SK-N-SH (cell line): ENCODE measurements around the gene GHRL. TPM values are rescaled to one million over a fixed set of nuclear protein-coding genes. Genes with fewer than 3 reads are reported as not detected.

Experiments
- CTCF ChIA-PET: fragments of 300-600, 350-600 bp; formaldehyde crosslinking; extraction: SDS; loops from one replicate; lab custom pipeline; 2021; lab: Yijun Ruan, JAX
- POLR2A ChIA-PET: fragments of 350-600 bp; sonication (Branson Sonifier 250); formaldehyde crosslinking; extraction: SDS; loops from one replicate; lab custom pipeline; 2020; ENCODE audit warnings: antibody characterized with exemption, inconsistent platforms; lab: Yijun Ruan, JAX
- DNase-seq: peaks from one replicate; pipeline ENCODE4 v3.0.0; 2012
- H2AFZ ChIP-seq: fragments of 200-600 bp; sonication (generic); 2 replicates; pipeline ENCODE4 v1.8.1; 2016; ENCODE audit warnings: antibody characterized with exemption, mild to moderate bottlenecking, low read depth
- H3F3A ChIP-seq: fragments of 200-600 bp; sonication (generic); replicated peaks from 2 replicates; pipeline ENCODE3; 2016; ENCODE audit warnings: antibody characterized with exemption, mild to moderate bottlenecking; ENCODE audit not compliant: insufficient read depth
- H3K27ac ChIP-seq, 2 experiments: fragments of 200-500 bp in 1 of 2; fragments of 200-600 bp in 1 of 2; sonication (Bioruptor generic) in 1 of 2; sonication (generic), shearing (Covaris generic) in 1 of 2; 2 replicates each; pipeline versions ENCODE4 v1.5.1 to v1.6.1; 2014 to 2016; ENCODE audit warnings: low read depth in 2 of 2, inconsistent platforms in 1 of 2, low read length in 1 of 2, mild to moderate bottlenecking in 1 of 2, mixed read lengths in 1 of 2
- H3K27me3 ChIP-seq: fragments of 200-600 bp; sonication (generic), shearing (Covaris generic); 2 replicates; pipeline ENCODE4 v1.6.1; 2016; ENCODE audit warnings: mixed run types; ENCODE audit not compliant: insufficient read depth
- H3K36me3 ChIP-seq, 2 experiments: fragments of 200-500 bp in 1 of 2; fragments of 200-600 bp in 1 of 2; sonication (Bioruptor generic) in 1 of 2; sonication (generic) in 1 of 2; replicated peaks in 1 of 2; 2 replicates each; pipeline versions ENCODE3 to v1.5.1; 2014 to 2016; ENCODE audit warnings: low read length in 1 of 2, mild to moderate bottlenecking in 1 of 2; ENCODE audit not compliant: insufficient read depth in 2 of 2, control insufficient read depth in 1 of 2
- H3K4me1 ChIP-seq, 2 experiments: fragments of 200-500 bp in 1 of 2; fragments of 200-600 bp in 1 of 2; sonication (Bioruptor generic) in 1 of 2; sonication (generic), shearing (Covaris generic) in 1 of 2; 2 replicates each; pipeline versions ENCODE4 v1.5.1 to v1.6.1; 2014 to 2016; ENCODE audit warnings: low read depth in 1 of 2, low read length in 1 of 2, mixed run types in 1 of 2; ENCODE audit not compliant: insufficient read depth in 2 of 2, control insufficient read depth in 1 of 2
- H3K4me2 ChIP-seq: fragments of 200-600 bp; sonication (generic), shearing (Covaris generic); 2 replicates; pipeline ENCODE4 v1.6.1; 2017; ENCODE audit warnings: mixed run types
- H3K4me3 ChIP-seq, 2 experiments: fragments of 200-500 bp in 1 of 2; fragments of 200-600 bp in 1 of 2; sonication (Bioruptor generic) in 1 of 2; sonication (generic), shearing (Covaris generic) in 1 of 2; 2 replicates each; pipeline versions ENCODE4 v1.5.1 to v1.8.1; 2014 to 2016; ENCODE audit warnings: low read depth in 2 of 2, inconsistent platforms in 1 of 2, low read length in 1 of 2, mild to moderate bottlenecking in 1 of 2, mixed read lengths in 1 of 2, moderate library complexity in 1 of 2
- H3K79me2 ChIP-seq: fragments of 200-600 bp; sonication (generic); 2 replicates; pipeline ENCODE4 v1.8.1; 2017; ENCODE audit warnings: mild to moderate bottlenecking; ENCODE audit not compliant: insufficient read depth
- H3K9ac ChIP-seq: fragments of 200-600 bp; sonication (generic); 2 replicates; pipeline ENCODE4 v1.6.1; 2017; ENCODE audit warnings: mixed run types
- H3K9me2 ChIP-seq: fragments of 200-600 bp; sonication (generic); 2 replicates; pipeline ENCODE4 v1.6.1; 2017; ENCODE audit warnings: mixed run types
- H3K9me3 ChIP-seq: fragments of 200-600 bp; sonication (generic); 2 replicates; pipeline ENCODE4 v1.6.1; 2017; ENCODE audit warnings: mixed run types, mild to moderate bottlenecking, moderate library complexity
- H4K20me1 ChIP-seq: fragments of 200-600 bp; sonication (generic); 2 replicates; pipeline ENCODE4 v1.6.1; 2017; ENCODE audit warnings: mild to moderate bottlenecking, mixed run types; ENCODE audit not compliant: insufficient read depth
- EP300 ChIP-seq, 2 experiments: IDR thresholded peaks; 2 replicates each; pipeline versions ENCODE4 v1.4.0 to v1.6.1; 2012; ENCODE audit warnings: borderline replicate concordance in 1 of 2, low read depth in 1 of 2, low read length in 1 of 2
- FOSL2 ChIP-seq: IDR thresholded peaks from 2 replicates; pipeline ENCODE4 v1.4.0; 2012; ENCODE audit warnings: low read depth, mild to moderate bottlenecking, moderate library complexity, borderline replicate concordance
- FOXJ3 ChIP-seq: sonication (generic); formaldehyde crosslinking; IDR thresholded peaks from 2 replicates; pipeline ENCODE4 v1.5.1; 2020; ENCODE audit warnings: mild to moderate bottlenecking, missing genetic modification reagents
- FOXM1 ChIP-seq: IDR thresholded peaks from 2 replicates; pipeline ENCODE4 v1.4.0; 2012; ENCODE audit warnings: low read depth, mild to moderate bottlenecking
- GABPA ChIP-seq: IDR thresholded peaks from 2 replicates; pipeline ENCODE4 v1.4.0; 2012; ENCODE audit warnings: low read depth, mild to moderate bottlenecking
- JUND ChIP-seq: IDR thresholded peaks from 2 replicates; pipeline ENCODE4 v1.4.0; 2012
- MEF2A ChIP-seq: IDR thresholded peaks from 2 replicates; pipeline ENCODE4 v1.4.0; 2012; ENCODE audit warnings: low read depth, borderline replicate concordance
- MXI1 ChIP-seq: IDR thresholded peaks from 2 replicates; pipeline ENCODE4 v1.6.1; 2012; ENCODE audit warnings: mild to moderate bottlenecking, low read depth, low read length, improper control_type of control experiment
- NFIC ChIP-seq: IDR thresholded peaks from 2 replicates; pipeline ENCODE4 v1.4.0; 2012; ENCODE audit warnings: borderline replicate concordance
- NRF1 ChIP-seq: IDR thresholded peaks from 2 replicates; pipeline ENCODE4 v1.6.1; 2012; ENCODE audit warnings: low read depth, mild to moderate bottlenecking, low read length
- POLR2AphosphoS5 ChIP-seq: IDR thresholded peaks from 2 replicates; pipeline ENCODE4 v1.6.1; 2012; ENCODE audit warnings: low read depth, low read length
- RAD21 ChIP-seq: IDR thresholded peaks from 2 replicates; pipeline ENCODE4 v1.6.1; 2012; ENCODE audit warnings: mild to moderate bottlenecking, low read length
- RXRA ChIP-seq: IDR thresholded peaks from 2 replicates; pipeline ENCODE4 v1.4.0; 2012; ENCODE audit warnings: low read depth, mild to moderate bottlenecking, borderline replicate concordance
- SIN3A ChIP-seq: IDR thresholded peaks from 2 replicates; pipeline ENCODE4 v1.6.1; 2012; ENCODE audit warnings: low read depth, mild to moderate bottlenecking, low read length, moderate library complexity, borderline replicate concordance
- SMC3 ChIP-seq: IDR thresholded peaks from 2 replicates; pipeline ENCODE4 v1.6.1; 2012; ENCODE audit warnings: low read depth, low read length, improper control_type of control experiment
- TAF1 ChIP-seq: IDR thresholded peaks from 2 replicates; pipeline ENCODE4 v1.6.1; 2012; ENCODE audit warnings: low read depth, mild to moderate bottlenecking, low read length, moderate library complexity, borderline replicate concordance
- YY1 ChIP-seq: IDR thresholded peaks from 2 replicates; pipeline ENCODE4 v1.4.0; 2012; ENCODE audit warnings: low read depth, mild to moderate bottlenecking
- WGBS: methylation state at CpG from one replicate; pipeline ENCODE4 v1.1.6; 2017; ENCODE audit warnings: low lambda C conversion rate; 5-methylcytosine and 5-hydroxymethylcytosine counted together
- polyA plus RNA-seq, 3 experiments: library from polyadenylated mRNA; depleted of rRNA; stranded (reverse); fragments of >200 nt; gene quantifications; 2 replicates each; pipeline ENCODE4 v1.2.3, GENCODE V29; 2012
- TF ChIP-seq, protein P1 (sequence below): fragments of 150-350 bp; IDR thresholded peaks from 2 replicates; pipeline ENCODE4 v1.6.1; 2016; ENCODE audit warnings: mild to moderate bottlenecking, low read depth, low read length
- TF ChIP-seq, protein P2 (sequence below): IDR thresholded peaks from 2 replicates; pipeline ENCODE4; 2012
- TF ChIP-seq, protein P3 (sequence below): fragments of 200-600 bp; sonication (generic); IDR thresholded peaks from 2 replicates; pipeline ENCODE4 v1.6.1; 2017; ENCODE audit warnings: antibody characterized with exemption, mild to moderate bottlenecking, moderate library complexity
- TF ChIP-seq, protein P4 (sequence below): IDR thresholded peaks from 2 replicates; pipeline ENCODE4 v1.4.0; 2012; ENCODE audit warnings: low read depth, borderline replicate concordance
- TF ChIP-seq, protein P5 (sequence below): fragments of 150-350 bp; IDR thresholded peaks from 2 replicates; pipeline ENCODE4 v1.6.1; 2017; ENCODE audit warnings: antibody characterized with exemption, low read length, low read depth, borderline replicate concordance
- TF ChIP-seq, protein P6 (sequence below): IDR thresholded peaks from 2 replicates; pipeline ENCODE4 v1.4.0; 2012; ENCODE audit warnings: low read depth

Gene GHRL
- polyA plus RNA-seq, 1 of the 3 experiments (the other 2 are of a cell fraction): not detected

DNA sequence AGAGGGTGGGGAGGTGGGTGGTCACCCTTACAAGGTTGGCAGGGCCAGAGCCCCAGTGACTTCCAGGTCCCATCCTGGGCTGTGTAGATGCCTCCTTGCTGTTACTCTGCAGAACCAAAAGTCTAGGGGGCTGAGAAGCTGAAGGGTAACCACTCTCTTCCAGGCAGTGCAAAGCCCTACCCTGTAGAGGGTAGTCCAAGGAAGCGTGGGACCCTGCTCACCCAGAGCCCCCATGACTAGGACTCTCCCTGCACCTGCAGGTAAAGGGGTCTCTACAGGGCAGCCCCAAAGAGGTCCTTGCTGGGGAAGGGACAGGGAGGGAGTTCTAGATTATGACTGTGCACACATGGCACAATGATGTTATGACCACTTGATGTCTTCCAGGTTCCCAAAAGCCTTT, 14.2 kb downstream of the GHRL start:
- Histone ChIP-seq H3K9ac (no peak overlapping the region), H3K27ac (no peak overlapping the region), H3K4me3 (no peak overlapping the region), H3K9me3 (no peaks in the 10 kb centered on the region), H3F3A (peaks cover 4% of the 10 kb centered on the region), H3K4me1 (peaks cover 1 to 10% of the 10 kb centered on the region in 2 experiments; a peak in 2 of 4 replicates), H2AFZ (no peak overlapping the region), H3K27me3 (no peaks in the 10 kb centered on the region), H3K4me2 (no peak overlapping the region), H4K20me1 (peaks cover 17% of the 10 kb centered on the region; the same call in 1 of the 2 replicates), H3K9me2 (no peaks in the 10 kb centered on the region), H3K36me3 (peaks cover 26 to 44% of the 10 kb centered on the region in 2 experiments), H3K79me2 (peaks cover 42% of the 10 kb centered on the region)
- WGBS: 100% methylated on average over 1 of the region's 1 CpG
- DNase-seq: no peak
- ChIA-PET POLR2A (no interaction called here), CTCF (no interaction called here)
- TF ChIP-seq MXI1 (no peak), NRF1 (no peak), FOXM1 (no peak), RXRA (no peak), YY1 (no peak), FOSL2 (no peak), FOXJ3 (CRISPR knock-in tag) (no peak), SIN3A (no peak), RAD21 (no peak), MEF2A (no peak), GABPA (no peak), NFIC (no peak), JUND (no peak), EP300 (IDR thresholded peaks at IDR 0.05; ENCODE audit: borderline replicate concordance in 1 of 2, low read depth in 1 of 2, low read length in 1 of 2) (no peak), POLR2AphosphoS5 (no peak)
- TF ChIP-seq, protein P1, sequence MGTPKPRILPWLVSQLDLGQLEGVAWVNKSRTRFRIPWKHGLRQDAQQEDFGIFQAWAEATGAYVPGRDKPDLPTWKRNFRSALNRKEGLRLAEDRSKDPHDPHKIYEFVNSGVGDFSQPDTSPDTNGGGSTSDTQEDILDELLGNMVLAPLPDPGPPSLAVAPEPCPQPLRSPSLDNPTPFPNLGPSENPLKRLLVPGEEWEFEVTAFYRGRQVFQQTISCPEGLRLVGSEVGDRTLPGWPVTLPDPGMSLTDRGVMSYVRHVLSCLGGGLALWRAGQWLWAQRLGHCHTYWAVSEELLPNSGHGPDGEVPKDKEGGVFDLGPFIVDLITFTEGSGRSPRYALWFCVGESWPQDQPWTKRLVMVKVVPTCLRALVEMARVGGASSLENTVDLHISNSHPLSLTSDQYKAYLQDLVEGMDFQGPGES: no peak
- TF ChIP-seq, protein P2, sequence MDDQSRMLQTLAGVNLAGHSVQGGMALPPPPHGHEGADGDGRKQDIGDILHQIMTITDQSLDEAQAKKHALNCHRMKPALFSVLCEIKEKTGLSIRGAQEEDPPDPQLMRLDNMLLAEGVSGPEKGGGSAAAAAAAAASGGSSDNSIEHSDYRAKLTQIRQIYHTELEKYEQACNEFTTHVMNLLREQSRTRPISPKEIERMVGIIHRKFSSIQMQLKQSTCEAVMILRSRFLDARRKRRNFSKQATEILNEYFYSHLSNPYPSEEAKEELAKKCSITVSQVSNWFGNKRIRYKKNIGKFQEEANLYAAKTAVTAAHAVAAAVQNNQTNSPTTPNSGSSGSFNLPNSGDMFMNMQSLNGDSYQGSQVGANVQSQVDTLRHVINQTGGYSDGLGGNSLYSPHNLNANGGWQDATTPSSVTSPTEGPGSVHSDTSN: no peak

DNA sequence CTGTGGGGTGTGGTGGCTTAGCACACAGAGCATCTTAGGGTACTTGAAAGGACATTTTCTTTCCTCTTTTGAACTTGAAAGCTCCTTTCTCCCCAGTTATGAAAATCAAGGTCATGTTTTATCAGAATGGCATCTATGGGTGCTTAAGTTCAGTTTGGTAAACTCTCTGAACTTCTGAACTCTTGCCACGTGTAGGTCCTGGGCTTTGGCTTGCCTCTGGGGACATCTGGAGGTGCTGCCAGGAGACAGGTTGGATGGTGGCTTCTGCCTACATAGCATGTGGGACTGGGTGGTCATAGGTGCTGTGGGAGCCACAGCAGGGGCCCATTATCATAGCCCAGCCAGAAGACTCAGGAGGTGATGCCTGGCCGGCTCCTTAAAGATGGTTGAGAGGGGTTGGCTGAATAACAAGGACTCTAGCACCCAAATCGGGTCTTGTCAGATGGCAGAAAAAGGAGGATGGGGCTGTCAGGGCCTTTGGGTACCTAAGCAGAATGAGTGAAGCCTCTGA, 15.6 kb downstream of the GHRL start:
- H3K4me2 ChIP-seq: no peak overlapping the region
- H3K4me1 ChIP-seq: peaks cover 4 to 6% of the 10 kb centered on the region in 2 experiments; a peak in 2 of 4 replicates
- H4K20me1 ChIP-seq: peaks cover 23% of the 10 kb centered on the region
- no peaks in the 10 kb centered on the region for H3K9me2 ChIP-seq
- peaks cover 4% of the 10 kb centered on the region for H3F3A ChIP-seq
- H3K27me3 ChIP-seq: no peaks in the 10 kb centered on the region
- H3K9ac ChIP-seq: no peak overlapping the region
- no peak overlapping the region for H2AFZ ChIP-seq
- H3K9me3 ChIP-seq: no peaks in the 10 kb centered on the region
- peaks cover 55% of the 10 kb centered on the region for H3K79me2 ChIP-seq
- peaks cover 23 to 41% of the 10 kb centered on the region in 2 experiments for H3K36me3 ChIP-seq
- no peak overlapping the region for H3K4me3 ChIP-seq
- ChIA-PET POLR2A (no interaction called here), CTCF (interaction anchor here (3.0 kb wide), 1 partner anchor 14 kb away, joined by 14 read pairs; no protein-coding TSS in a partner anchor)
- WGBS: 87% methylated on average over 3 of the region's 3 CpGs
- DNase-seq: no peak
- H3K27ac ChIP-seq: no peak overlapping the region
- TF ChIP-seq MEF2A (no peak), SMC3 (no peak), GABPA (no peak), TAF1 (no peak), RXRA (no peak)
- TF ChIP-seq, protein P3, sequence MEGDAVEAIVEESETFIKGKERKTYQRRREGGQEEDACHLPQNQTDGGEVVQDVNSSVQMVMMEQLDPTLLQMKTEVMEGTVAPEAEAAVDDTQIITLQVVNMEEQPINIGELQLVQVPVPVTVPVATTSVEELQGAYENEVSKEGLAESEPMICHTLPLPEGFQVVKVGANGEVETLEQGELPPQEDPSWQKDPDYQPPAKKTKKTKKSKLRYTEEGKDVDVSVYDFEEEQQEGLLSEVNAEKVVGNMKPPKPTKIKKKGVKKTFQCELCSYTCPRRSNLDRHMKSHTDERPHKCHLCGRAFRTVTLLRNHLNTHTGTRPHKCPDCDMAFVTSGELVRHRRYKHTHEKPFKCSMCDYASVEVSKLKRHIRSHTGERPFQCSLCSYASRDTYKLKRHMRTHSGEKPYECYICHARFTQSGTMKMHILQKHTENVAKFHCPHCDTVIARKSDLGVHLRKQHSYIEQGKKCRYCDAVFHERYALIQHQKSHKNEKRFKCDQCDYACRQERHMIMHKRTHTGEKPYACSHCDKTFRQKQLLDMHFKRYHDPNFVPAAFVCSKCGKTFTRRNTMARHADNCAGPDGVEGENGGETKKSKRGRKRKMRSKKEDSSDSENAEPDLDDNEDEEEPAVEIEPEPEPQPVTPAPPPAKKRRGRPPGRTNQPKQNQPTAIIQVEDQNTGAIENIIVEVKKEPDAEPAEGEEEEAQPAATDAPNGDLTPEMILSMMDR: no peak
- TF ChIP-seq, protein P4, sequence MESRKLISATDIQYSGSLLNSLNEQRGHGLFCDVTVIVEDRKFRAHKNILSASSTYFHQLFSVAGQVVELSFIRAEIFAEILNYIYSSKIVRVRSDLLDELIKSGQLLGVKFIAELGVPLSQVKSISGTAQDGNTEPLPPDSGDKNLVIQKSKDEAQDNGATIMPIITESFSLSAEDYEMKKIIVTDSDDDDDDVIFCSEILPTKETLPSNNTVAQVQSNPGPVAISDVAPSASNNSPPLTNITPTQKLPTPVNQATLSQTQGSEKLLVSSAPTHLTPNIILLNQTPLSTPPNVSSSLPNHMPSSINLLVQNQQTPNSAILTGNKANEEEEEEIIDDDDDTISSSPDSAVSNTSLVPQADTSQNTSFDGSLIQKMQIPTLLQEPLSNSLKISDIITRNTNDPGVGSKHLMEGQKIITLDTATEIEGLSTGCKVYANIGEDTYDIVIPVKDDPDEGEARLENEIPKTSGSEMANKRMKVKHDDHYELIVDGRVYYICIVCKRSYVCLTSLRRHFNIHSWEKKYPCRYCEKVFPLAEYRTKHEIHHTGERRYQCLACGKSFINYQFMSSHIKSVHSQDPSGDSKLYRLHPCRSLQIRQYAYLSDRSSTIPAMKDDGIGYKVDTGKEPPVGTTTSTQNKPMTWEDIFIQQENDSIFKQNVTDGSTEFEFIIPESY: no peak
- TF ChIP-seq, protein P5, sequence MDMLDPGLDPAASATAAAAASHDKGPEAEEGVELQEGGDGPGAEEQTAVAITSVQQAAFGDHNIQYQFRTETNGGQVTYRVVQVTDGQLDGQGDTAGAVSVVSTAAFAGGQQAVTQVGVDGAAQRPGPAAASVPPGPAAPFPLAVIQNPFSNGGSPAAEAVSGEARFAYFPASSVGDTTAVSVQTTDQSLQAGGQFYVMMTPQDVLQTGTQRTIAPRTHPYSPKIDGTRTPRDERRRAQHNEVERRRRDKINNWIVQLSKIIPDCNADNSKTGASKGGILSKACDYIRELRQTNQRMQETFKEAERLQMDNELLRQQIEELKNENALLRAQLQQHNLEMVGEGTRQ: no peak
- TF ChIP-seq, protein P6, sequence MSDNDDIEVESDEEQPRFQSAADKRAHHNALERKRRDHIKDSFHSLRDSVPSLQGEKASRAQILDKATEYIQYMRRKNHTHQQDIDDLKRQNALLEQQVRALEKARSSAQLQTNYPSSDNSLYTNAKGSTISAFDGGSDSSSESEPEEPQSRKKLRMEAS: no peak
